Effector memory CD4-positive, alpha-beta T cell (primary cell): ENCODE results near the gene PPP2R2C.

Source experiments
- DNase-seq, 3 donors: peaks; one replicate each; pipeline ENCODE4 v3.0.0-alpha.2; 2020
- H3K27ac ChIP-seq: 2 replicates; pipeline ENCODE4 v1.7.0; 2013; ENCODE audit warnings: mild to moderate bottlenecking, low read length, moderate library complexity; ENCODE audit not compliant: insufficient read depth, poor library complexity, severe bottlenecking
- H3K27me3 ChIP-seq: replicated peaks from 2 replicates; pipeline ENCODE4 v1.7.0; 2013; ENCODE audit warnings: mild to moderate bottlenecking, low read length; ENCODE audit not compliant: insufficient read depth, control insufficient read depth, poor library complexity, severe bottlenecking
- H3K36me3 ChIP-seq: 2 replicates; pipeline ENCODE4 v1.7.0; 2013; ENCODE audit warnings: mild to moderate bottlenecking, low read length, moderate library complexity; ENCODE audit not compliant: control insufficient read depth, insufficient read depth
- H3K4me1 ChIP-seq: 2 replicates; pipeline ENCODE4 v1.7.0; 2013; ENCODE audit warnings: low read length, mild to moderate bottlenecking; ENCODE audit not compliant: control insufficient read depth, insufficient read depth, poor library complexity, severe bottlenecking
- H3K4me3 ChIP-seq: 2 replicates; pipeline ENCODE4 v1.7.0; 2013; ENCODE audit warnings: low read length, low read depth, mild to moderate bottlenecking; ENCODE audit not compliant: insufficient read depth, poor library complexity, severe bottlenecking
- H3K9me3 ChIP-seq: 2 replicates; pipeline ENCODE4 v1.7.0; 2013; ENCODE audit warnings: mild to moderate bottlenecking, low read length, moderate library complexity; ENCODE audit not compliant: control insufficient read depth

PPP2R2C gene

DNA sequence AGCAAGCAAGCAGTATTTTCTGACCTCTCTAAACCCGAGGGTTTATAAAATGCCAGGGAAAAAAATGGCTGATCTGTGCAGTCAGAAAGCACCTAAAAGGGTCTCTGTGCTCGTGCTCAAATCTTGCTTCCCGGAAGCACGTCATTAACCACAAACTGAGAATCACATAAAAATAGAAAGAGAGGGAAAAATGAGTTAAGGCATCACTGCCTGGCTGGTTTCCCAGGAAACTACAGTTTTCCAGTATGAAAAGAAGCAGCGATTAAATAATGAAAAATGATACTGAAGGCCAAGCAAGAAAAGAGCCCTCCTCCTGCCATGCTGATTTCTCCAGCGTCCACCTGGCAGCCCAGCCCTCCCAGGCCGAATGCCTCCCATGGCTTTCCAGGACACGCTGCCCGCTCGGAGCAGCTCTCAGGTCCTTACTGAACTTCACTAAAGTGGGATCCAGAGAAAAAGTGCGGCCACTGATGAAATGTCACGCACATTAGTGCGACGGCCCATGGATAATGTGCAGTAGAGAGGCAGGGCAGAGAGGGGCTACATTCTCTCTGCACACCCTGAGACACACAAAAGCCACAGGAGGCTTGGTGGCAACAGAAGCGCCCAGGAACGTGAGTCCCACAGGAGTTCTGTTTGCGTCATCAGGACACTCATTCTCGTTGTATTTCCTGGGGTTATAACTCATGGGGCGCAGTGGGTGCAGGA, 122.4 kb downstream of the PPP2R2C start:
- H3K4me3 ChIP-seq: no peak overlapping the region

DNA sequence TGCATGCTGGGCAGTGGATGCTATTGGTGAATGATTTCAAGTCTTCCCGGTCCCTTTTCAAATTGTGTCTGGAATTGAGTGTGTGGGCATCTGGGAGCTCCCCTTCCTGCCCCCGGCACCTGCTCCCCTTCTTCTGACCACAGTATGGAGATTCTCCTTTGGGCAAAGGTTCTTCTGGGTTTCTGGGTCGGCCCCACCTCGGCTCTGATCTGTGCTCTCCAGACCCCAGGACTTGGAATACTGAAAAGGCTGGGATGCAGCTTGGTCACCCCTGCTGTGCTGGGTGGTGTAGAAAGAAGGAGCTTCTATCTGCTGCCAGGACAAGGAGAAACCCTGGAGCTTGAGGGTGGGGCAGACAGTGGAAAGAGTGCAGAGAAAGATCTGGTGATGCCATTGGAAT, 124.0 kb downstream of the PPP2R2C start:
- Histone ChIP-seq H3K9me3 (no peaks in the 10 kb centered on the region), H3K27me3 (peaks cover 2% of the 10 kb centered on the region), H3K4me3 (no peak overlapping the region), H3K27ac (no peak overlapping the region), H3K4me1 (no peaks in the 10 kb centered on the region), H3K36me3 (no peaks in the 10 kb centered on the region)
- DNase-seq: no peak

More for the DNA sequence above, 122.4 kb downstream of the PPP2R2C start:
- no peak overlapping the region for H3K27ac ChIP-seq
- peaks cover 2% of the 10 kb centered on the region for H3K27me3 ChIP-seq
- no peaks in the 10 kb centered on the region for H3K4me1 ChIP-seq
- H3K36me3 ChIP-seq: no peaks in the 10 kb centered on the region
- DNase-seq: no peak
- H3K9me3 ChIP-seq: no peaks in the 10 kb centered on the region

DNA sequence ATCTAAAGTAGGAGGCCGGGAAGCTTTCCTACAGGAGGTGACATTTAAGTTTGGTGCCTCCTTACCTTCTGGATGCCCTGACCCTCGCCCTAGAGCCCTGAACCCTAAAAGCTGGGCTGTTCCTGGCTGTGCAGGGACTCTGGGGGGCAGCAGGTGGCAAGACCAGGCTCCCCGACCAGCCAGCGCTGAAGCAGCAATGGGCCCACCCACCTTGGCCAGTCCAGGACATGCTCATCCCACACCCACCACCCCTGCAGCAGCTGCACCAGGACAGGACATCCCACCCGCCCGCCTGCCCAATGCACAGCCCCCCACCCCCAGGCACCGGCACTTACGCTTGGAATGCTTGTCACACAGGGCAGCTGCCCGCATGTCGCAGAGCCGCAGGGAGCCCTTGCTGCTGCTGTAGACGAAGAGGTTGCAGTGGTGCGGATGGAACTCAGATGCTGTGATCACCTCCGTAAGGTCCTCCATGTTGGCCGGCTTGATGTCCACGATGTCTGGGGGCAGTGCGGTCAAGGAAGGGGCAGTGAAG, 124.8 kb downstream of the PPP2R2C start:
- Histone ChIP-seq H3K9me3 (no peaks in the 10 kb centered on the region), H3K4me1 (no peaks in the 10 kb centered on the region), H3K36me3 (no peaks in the 10 kb centered on the region), H3K27me3 (peaks cover 2% of the 10 kb centered on the region), H3K4me3 (no peak overlapping the region), H3K27ac (no peak overlapping the region)
- DNase-seq: no peak

DNA sequence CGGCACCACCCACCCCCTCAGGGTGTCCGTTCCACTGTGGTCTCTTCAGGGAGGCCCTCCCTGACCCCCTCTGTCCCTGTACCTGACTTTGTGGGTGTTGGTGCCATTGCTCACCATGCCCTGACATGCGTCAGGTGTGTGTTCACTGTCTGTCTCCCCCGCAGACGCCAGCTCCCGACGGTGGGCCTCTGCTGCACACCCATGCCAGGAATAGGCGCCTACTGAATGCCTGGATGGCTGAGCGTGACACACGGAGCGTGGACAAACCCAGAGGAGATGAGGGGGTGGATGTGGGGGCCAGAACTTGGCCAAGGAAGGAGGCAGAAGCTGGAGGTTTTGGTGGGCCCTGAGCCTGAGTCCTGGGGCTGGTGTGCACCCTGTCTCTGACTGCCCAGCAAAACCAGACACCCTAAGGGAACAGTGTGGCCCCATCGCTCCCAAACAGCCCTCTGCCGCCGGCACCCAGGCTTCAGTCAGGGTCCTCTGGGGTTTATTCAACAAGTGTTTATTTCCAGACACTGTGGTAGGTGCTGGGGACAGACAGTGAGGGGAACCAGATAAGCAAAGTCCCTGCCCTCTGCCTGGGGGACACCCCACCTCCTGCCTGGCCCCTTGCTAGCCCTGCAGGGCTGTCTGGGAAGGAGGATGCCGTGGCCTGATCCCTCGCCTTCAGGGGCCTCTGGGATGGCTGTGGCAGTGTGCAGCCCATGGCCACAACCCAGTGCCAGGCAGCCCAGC, 125.9 kb downstream of the PPP2R2C start:
- H3K4me1 ChIP-seq: no peaks in the 10 kb centered on the region
- H3K9me3 ChIP-seq: no peaks in the 10 kb centered on the region
- H3K27me3 ChIP-seq: no peaks in the 10 kb centered on the region
- H3K27ac ChIP-seq: no peak overlapping the region
- H3K36me3 ChIP-seq: no peaks in the 10 kb centered on the region
- no peak overlapping the region for H3K4me3 ChIP-seq
- DNase-seq: no peak

DNA sequence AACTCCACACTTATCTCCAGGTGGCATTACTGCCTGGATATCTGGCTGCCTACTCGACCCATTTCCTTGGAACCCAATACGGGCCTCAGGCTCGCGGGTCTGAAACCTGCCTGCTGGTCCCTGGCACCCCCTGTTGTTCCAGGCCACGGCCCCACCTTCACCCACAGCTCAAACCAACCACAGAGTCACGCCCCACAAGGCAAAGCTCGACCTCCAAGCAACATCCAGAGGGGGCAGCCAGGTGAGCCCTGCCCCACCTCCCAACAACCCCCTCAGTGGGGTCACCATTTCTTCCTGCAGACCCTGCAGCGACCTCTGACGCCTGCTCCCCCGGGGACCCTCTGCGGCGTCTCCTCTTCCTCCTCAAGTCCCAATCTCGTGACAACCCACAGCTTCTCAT, 126.5 kb downstream of the PPP2R2C start:
- H3K36me3 ChIP-seq: no peaks in the 10 kb centered on the region
- no peaks in the 10 kb centered on the region for H3K9me3 ChIP-seq
- no peaks in the 10 kb centered on the region for H3K4me1 ChIP-seq
- no peak for DNase-seq
- no peak overlapping the region for H3K27ac ChIP-seq
- no peak overlapping the region for H3K4me3 ChIP-seq
- no peaks in the 10 kb centered on the region for H3K27me3 ChIP-seq

DNA sequence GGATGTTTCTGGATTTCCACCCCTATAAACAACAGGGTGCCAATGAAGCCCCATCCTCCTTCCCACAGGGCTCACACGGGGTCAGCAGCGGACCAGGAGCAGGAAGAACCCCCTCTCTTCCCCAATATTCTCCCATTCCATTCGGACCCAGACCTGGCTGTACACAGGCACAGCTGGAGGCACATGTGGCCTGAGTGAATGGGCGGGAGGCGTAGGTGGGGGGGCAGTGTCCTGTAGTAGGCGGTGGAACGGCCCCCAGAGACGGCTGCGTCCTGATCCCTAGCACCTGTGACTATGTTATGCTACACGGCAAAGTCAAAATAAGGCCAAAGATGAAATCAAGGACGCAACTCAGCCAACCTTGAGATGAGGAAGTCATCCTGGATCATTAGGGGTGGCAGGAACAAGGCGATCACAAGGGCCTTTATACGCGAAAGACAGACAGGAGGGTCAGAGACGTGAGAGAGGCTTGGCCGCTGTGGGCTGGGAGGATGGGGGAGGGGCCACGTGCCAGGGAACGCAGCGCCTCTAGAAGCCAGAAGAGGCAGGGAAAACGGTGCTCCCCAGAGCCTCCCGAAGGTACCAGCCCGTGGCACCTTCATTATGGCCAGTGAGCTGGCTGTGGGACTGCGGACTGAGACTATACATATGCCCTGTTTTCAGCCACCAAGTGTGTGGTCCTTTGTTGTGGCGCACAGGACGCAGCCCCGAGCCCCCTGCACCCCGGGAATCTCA, 127.2 kb downstream of the PPP2R2C start:
- DNase-seq: no peak
- no peak overlapping the region for H3K4me3 ChIP-seq
- H3K36me3 ChIP-seq: no peaks in the 10 kb centered on the region
- no peaks in the 10 kb centered on the region for H3K27me3 ChIP-seq
- H3K9me3 ChIP-seq: no peaks in the 10 kb centered on the region
- H3K27ac ChIP-seq: no peak overlapping the region
- no peaks in the 10 kb centered on the region for H3K4me1 ChIP-seq

DNA sequence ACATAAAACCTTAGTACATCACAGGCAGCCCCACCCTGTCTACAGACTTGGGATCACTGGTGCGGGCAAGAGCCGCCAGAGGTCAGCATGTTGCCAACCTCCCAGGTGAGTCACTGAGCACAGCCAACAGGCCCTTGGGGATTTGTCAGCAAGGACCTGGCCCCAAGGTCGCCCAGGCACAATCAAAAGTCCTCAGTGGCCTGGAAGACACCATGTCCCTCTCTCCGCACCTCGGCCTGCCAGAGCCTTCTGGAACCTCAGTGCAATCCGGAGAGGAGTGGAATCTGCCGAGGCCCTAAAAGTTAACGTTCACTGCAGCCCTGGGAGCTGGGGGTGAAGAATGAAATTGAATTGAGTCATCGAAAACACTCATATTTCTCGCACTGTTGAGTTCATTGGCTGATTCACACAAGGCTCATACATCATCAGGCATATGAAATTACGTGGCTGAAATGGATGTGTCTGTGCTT, 128.4 kb downstream of the PPP2R2C start:
- Histone ChIP-seq H3K27me3 (no peaks in the 10 kb centered on the region), H3K4me3 (no peak overlapping the region), H3K27ac (no peak overlapping the region), H3K4me1 (no peaks in the 10 kb centered on the region), H3K9me3 (no peaks in the 10 kb centered on the region), H3K36me3 (no peaks in the 10 kb centered on the region)
- DNase-seq: no peak

DNA sequence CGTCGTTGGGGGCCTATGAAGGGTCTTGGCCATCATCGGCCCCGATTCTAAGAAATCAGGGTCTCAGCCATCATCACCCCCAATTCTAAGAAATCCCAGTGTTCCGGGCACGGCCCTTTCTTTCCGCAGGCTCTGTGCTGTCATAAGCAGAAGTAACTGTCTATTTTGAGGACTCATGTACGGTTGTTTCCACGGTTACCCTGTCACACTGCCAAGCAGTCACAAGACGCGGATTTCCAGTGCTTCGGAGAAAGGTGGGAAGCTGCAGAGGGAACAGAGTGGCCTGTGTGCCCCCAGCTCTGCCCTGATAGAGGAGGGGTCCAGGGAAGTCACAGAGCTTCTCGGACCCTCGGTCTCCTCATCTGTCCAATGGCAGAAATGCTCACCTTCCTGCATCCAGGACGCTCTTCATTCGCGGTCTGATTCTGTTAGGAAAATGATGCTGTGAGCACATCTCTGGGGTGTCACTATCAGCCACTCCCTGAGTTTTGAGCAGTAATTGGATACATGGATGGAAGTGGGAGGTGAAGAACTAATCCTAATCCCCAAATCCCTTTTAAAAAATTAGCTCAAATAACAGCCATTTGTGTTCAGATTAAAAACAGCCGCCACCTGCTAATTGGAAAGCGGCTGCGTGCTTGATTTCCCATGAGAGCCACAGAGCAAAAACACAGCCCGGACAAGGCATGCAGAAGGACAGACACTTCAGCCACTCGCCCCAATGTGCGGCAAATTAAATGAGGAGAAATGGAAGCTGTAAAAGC, 129.7 kb downstream of the PPP2R2C start:
- Histone ChIP-seq H3K4me1 (peaks cover 10% of the 10 kb centered on the region), H3K27me3 (no peaks in the 10 kb centered on the region), H3K27ac (no peak overlapping the region), H3K9me3 (no peaks in the 10 kb centered on the region), H3K4me3 (no peak overlapping the region), H3K36me3 (no peaks in the 10 kb centered on the region)
- no peak for DNase-seq

DNA sequence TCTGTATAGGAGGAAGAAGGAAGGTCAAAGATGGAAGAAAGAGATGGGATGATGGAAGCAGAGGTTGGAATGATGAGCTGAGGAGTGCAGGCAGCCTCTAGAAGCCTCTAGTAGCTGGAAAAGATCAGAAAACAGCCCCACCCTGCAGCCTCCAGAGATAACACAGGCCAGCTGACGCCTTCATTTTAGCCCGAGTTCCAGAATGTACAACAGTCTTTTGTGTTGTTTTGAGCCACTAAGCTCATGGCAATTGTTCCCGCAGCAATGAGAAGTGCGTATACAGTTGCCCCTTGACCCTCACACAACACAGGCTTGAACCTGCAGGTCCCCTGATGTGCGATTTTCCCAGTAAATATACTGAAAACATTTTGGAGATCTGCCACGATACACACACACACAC, 130.7 kb downstream of the PPP2R2C start:
- no peaks in the 10 kb centered on the region for H3K27me3 ChIP-seq
- no peaks in the 10 kb centered on the region for H3K9me3 ChIP-seq
- no peaks in the 10 kb centered on the region for H3K36me3 ChIP-seq
- H3K27ac ChIP-seq: no peak overlapping the region
- peaks cover 17% of the 10 kb centered on the region for H3K4me1 ChIP-seq
- no peak for DNase-seq
- no peak overlapping the region for H3K4me3 ChIP-seq
